SK-N-SH (cell line): ENCODE measurements around the gene MLANA. TPM values are rescaled to one million over a fixed set of nuclear protein-coding genes. Genes with fewer than 3 reads are reported as not detected.

Experiments used
- CTCF ChIA-PET: fragments of 300-600, 350-600 bp; formaldehyde crosslinking; extraction: SDS; loops from one replicate; lab custom pipeline; 2021; lab: Yijun Ruan, JAX
- POLR2A ChIA-PET: fragments of 350-600 bp; sonication (Branson Sonifier 250); formaldehyde crosslinking; extraction: SDS; loops from one replicate; lab custom pipeline; 2020; ENCODE audit warnings: antibody characterized with exemption, inconsistent platforms; lab: Yijun Ruan, JAX
- DNase-seq: peaks from one replicate; pipeline ENCODE4 v3.0.0; 2012
- H2AFZ ChIP-seq: fragments of 200-600 bp; sonication (generic); 2 replicates; pipeline ENCODE4 v1.8.1; 2016; ENCODE audit warnings: antibody characterized with exemption, mild to moderate bottlenecking, low read depth
- H3F3A ChIP-seq: fragments of 200-600 bp; sonication (generic); replicated peaks from 2 replicates; pipeline ENCODE3; 2016; ENCODE audit warnings: antibody characterized with exemption, mild to moderate bottlenecking; ENCODE audit not compliant: insufficient read depth
- H3K27ac ChIP-seq, 2 experiments: fragments of 200-500 bp in 1 of 2; fragments of 200-600 bp in 1 of 2; sonication (Bioruptor generic) in 1 of 2; sonication (generic), shearing (Covaris generic) in 1 of 2; 2 replicates each; pipeline versions ENCODE4 v1.5.1 to v1.6.1; 2014 to 2016; ENCODE audit warnings: low read depth in 2 of 2, inconsistent platforms in 1 of 2, low read length in 1 of 2, mild to moderate bottlenecking in 1 of 2, mixed read lengths in 1 of 2
- H3K27me3 ChIP-seq: fragments of 200-600 bp; sonication (generic), shearing (Covaris generic); 2 replicates; pipeline ENCODE4 v1.6.1; 2016; ENCODE audit warnings: mixed run types; ENCODE audit not compliant: insufficient read depth
- H3K36me3 ChIP-seq, 2 experiments: fragments of 200-500 bp in 1 of 2; fragments of 200-600 bp in 1 of 2; sonication (Bioruptor generic) in 1 of 2; sonication (generic) in 1 of 2; replicated peaks in 1 of 2; 2 replicates each; pipeline versions ENCODE3 to v1.5.1; 2014 to 2016; ENCODE audit warnings: low read length in 1 of 2, mild to moderate bottlenecking in 1 of 2; ENCODE audit not compliant: insufficient read depth in 2 of 2, control insufficient read depth in 1 of 2
- H3K4me1 ChIP-seq, 2 experiments: fragments of 200-500 bp in 1 of 2; fragments of 200-600 bp in 1 of 2; sonication (Bioruptor generic) in 1 of 2; sonication (generic), shearing (Covaris generic) in 1 of 2; 2 replicates each; pipeline versions ENCODE4 v1.5.1 to v1.6.1; 2014 to 2016; ENCODE audit warnings: low read depth in 1 of 2, low read length in 1 of 2, mixed run types in 1 of 2; ENCODE audit not compliant: insufficient read depth in 2 of 2, control insufficient read depth in 1 of 2
- H3K4me2 ChIP-seq: fragments of 200-600 bp; sonication (generic), shearing (Covaris generic); 2 replicates; pipeline ENCODE4 v1.6.1; 2017; ENCODE audit warnings: mixed run types
- H3K4me3 ChIP-seq, 2 experiments: fragments of 200-500 bp in 1 of 2; fragments of 200-600 bp in 1 of 2; sonication (Bioruptor generic) in 1 of 2; sonication (generic), shearing (Covaris generic) in 1 of 2; 2 replicates each; pipeline versions ENCODE4 v1.5.1 to v1.8.1; 2014 to 2016; ENCODE audit warnings: low read depth in 2 of 2, inconsistent platforms in 1 of 2, low read length in 1 of 2, mild to moderate bottlenecking in 1 of 2, mixed read lengths in 1 of 2, moderate library complexity in 1 of 2
- H3K79me2 ChIP-seq: fragments of 200-600 bp; sonication (generic); 2 replicates; pipeline ENCODE4 v1.8.1; 2017; ENCODE audit warnings: mild to moderate bottlenecking; ENCODE audit not compliant: insufficient read depth
- H3K9ac ChIP-seq: fragments of 200-600 bp; sonication (generic); 2 replicates; pipeline ENCODE4 v1.6.1; 2017; ENCODE audit warnings: mixed run types
- H3K9me2 ChIP-seq: fragments of 200-600 bp; sonication (generic); 2 replicates; pipeline ENCODE4 v1.6.1; 2017; ENCODE audit warnings: mixed run types
- H3K9me3 ChIP-seq: fragments of 200-600 bp; sonication (generic); 2 replicates; pipeline ENCODE4 v1.6.1; 2017; ENCODE audit warnings: mixed run types, mild to moderate bottlenecking, moderate library complexity
- H4K20me1 ChIP-seq: fragments of 200-600 bp; sonication (generic); 2 replicates; pipeline ENCODE4 v1.6.1; 2017; ENCODE audit warnings: mild to moderate bottlenecking, mixed run types; ENCODE audit not compliant: insufficient read depth
- CHD2 ChIP-seq: fragments of 150-350 bp; IDR thresholded peaks from 2 replicates; pipeline ENCODE4 v1.6.1; 2018; ENCODE audit warnings: low read length; ENCODE audit not compliant: partially characterized antibody
- ELF1 ChIP-seq: IDR thresholded peaks from 2 replicates; pipeline ENCODE4 v1.4.0; 2012
- FOSL2 ChIP-seq: IDR thresholded peaks from 2 replicates; pipeline ENCODE4 v1.4.0; 2012; ENCODE audit warnings: low read depth, mild to moderate bottlenecking, moderate library complexity, borderline replicate concordance
- FOXJ3 ChIP-seq: sonication (generic); formaldehyde crosslinking; IDR thresholded peaks from 2 replicates; pipeline ENCODE4 v1.5.1; 2020; ENCODE audit warnings: mild to moderate bottlenecking, missing genetic modification reagents
- FOXM1 ChIP-seq: IDR thresholded peaks from 2 replicates; pipeline ENCODE4 v1.4.0; 2012; ENCODE audit warnings: low read depth, mild to moderate bottlenecking
- GATA2 ChIP-seq: sonication (generic); formaldehyde crosslinking; IDR thresholded peaks from 2 replicates; pipeline ENCODE4 v1.5.0; 2020; ENCODE audit warnings: mild to moderate bottlenecking, missing genetic modification reagents
- IRF3 ChIP-seq: fragments of 150-350 bp; IDR thresholded peaks from 2 replicates; pipeline ENCODE4 v1.6.1; 2016; ENCODE audit warnings: mild to moderate bottlenecking, low read depth, low read length
- MAX ChIP-seq: IDR thresholded peaks from 2 replicates; pipeline ENCODE4 v1.4.0; 2012; ENCODE audit warnings: low read depth
- MEF2A ChIP-seq: IDR thresholded peaks from 2 replicates; pipeline ENCODE4 v1.4.0; 2012; ENCODE audit warnings: low read depth, borderline replicate concordance
- MXI1 ChIP-seq: IDR thresholded peaks from 2 replicates; pipeline ENCODE4 v1.6.1; 2012; ENCODE audit warnings: mild to moderate bottlenecking, low read depth, low read length, improper control_type of control experiment
- NFIC ChIP-seq: IDR thresholded peaks from 2 replicates; pipeline ENCODE4 v1.4.0; 2012; ENCODE audit warnings: borderline replicate concordance
- NRF1 ChIP-seq: IDR thresholded peaks from 2 replicates; pipeline ENCODE4 v1.6.1; 2012; ENCODE audit warnings: low read depth, mild to moderate bottlenecking, low read length
- PBX3 ChIP-seq: IDR thresholded peaks from 2 replicates; pipeline ENCODE4; 2012
- RAD21 ChIP-seq: IDR thresholded peaks from 2 replicates; pipeline ENCODE4 v1.6.1; 2012; ENCODE audit warnings: mild to moderate bottlenecking, low read length
- RFX5 ChIP-seq: IDR thresholded peaks from 2 replicates; pipeline ENCODE4 v1.6.1; 2012; ENCODE audit warnings: mild to moderate bottlenecking, improper control_type of control experiment, low read length
- TCF12 ChIP-seq: IDR thresholded peaks from 2 replicates; pipeline ENCODE4 v1.4.0; 2012
- TEAD4 ChIP-seq: IDR thresholded peaks from 2 replicates; pipeline ENCODE4 v1.4.0; 2012; ENCODE audit warnings: mild to moderate bottlenecking, borderline replicate concordance; ENCODE audit not compliant: insufficient read depth
- USF1 ChIP-seq: IDR thresholded peaks from 2 replicates; pipeline ENCODE4 v1.4.0; 2012; ENCODE audit warnings: low read depth, borderline replicate concordance
- YY1 ChIP-seq: IDR thresholded peaks from 2 replicates; pipeline ENCODE4 v1.4.0; 2012; ENCODE audit warnings: low read depth, mild to moderate bottlenecking
- WGBS: methylation state at CpG from one replicate; pipeline ENCODE4 v1.1.6; 2017; ENCODE audit warnings: low lambda C conversion rate; 5-methylcytosine and 5-hydroxymethylcytosine counted together
- polyA plus RNA-seq, 3 experiments: library from polyadenylated mRNA; depleted of rRNA; stranded (reverse); fragments of >200 nt; gene quantifications; 2 replicates each; pipeline ENCODE4 v1.2.3, GENCODE V29; 2012

Gene MLANA
- polyA plus RNA-seq, 1 of the 3 experiments (the other 2 are of a cell fraction): not detected

- H3K27me3 ChIP-seq: no peaks in the 10 kb centered on the region
- WGBS: 89% methylated on average over 2 of the region's 2 CpGs
- H3K9me2 ChIP-seq: no peaks in the 10 kb centered on the region
- H3K27ac ChIP-seq: no peak overlapping the region
- H3K4me2 ChIP-seq: no peak overlapping the region
- H3K9ac ChIP-seq: no peak overlapping the region
- ChIA-PET POLR2A (no interaction called here), CTCF (no interaction called here)
- TF ChIP-seq RAD21 (no peak), NFIC (no peak), TCF12 (no peak), MXI1 (no peak), NRF1 (no peak), MAX (no peak), FOSL2 (no peak), ELF1 (no peak), FOXJ3 (CRISPR knock-in tag) (no peak), YY1 (no peak), USF1 (no peak), PBX3 (no peak), IRF3 (no peak), MEF2A (no peak), RFX5 (no peak)
- H3K4me1 ChIP-seq: no peaks in the 10 kb centered on the region; a peak in 1 of 4 replicates
- H2AFZ ChIP-seq: no peak overlapping the region
- no peaks in the 10 kb centered on the region for H3K9me3 ChIP-seq
- H3K4me3 ChIP-seq: no peak overlapping the region
- H3K79me2 ChIP-seq: no peaks in the 10 kb centered on the region
- no peaks in the 10 kb centered on the region for H3F3A ChIP-seq
- DNase-seq: no peak
- H4K20me1 ChIP-seq: no peaks in the 10 kb centered on the region
- peaks cover 2 to 14% of the 10 kb centered on the region in 2 experiments for H3K36me3 ChIP-seq
Observed at GRCh38 chr9:5941214-5941613, 50.5 kb downstream of the MLANA start.

GRCh38 chr9:5945112-5945511 is 54.4 kb downstream of the MLANA start:
- Histone ChIP-seq H3F3A (no peaks in the 10 kb centered on the region), H2AFZ (no peak overlapping the region), H3K9me2 (no peaks in the 10 kb centered on the region), H3K27me3 (no peaks in the 10 kb centered on the region), H3K4me1 (peaks cover 11 to 14% of the 10 kb centered on the region in 2 experiments; a peak in 3 of 4 replicates), H3K36me3 (peaks cover 2 to 10% of the 10 kb centered on the region in 2 experiments), H3K27ac (no peak overlapping the region), H3K4me3 (no peak overlapping the region), H3K79me2 (no peaks in the 10 kb centered on the region), H4K20me1 (peaks cover 4% of the 10 kb centered on the region; the same call in 1 of the 2 replicates), H3K9me3 (no peaks in the 10 kb centered on the region), H3K9ac (no peak overlapping the region), H3K4me2 (no peak overlapping the region)
- 95% methylated on average over 1 of the region's 1 CpG for WGBS
- POLR2A ChIA-PET: no interaction called here
- CTCF ChIA-PET: interaction anchor here (1.7 kb wide), 1 partner anchor 59 kb away, joined by 7 read pairs; no protein-coding TSS in a partner anchor
- no peak for DNase-seq
- TF ChIP-seq MXI1: no peak
- TF ChIP-seq FOXM1: no peak
- TF ChIP-seq TEAD4: no peak
- no peak for TF ChIP-seq CHD2
- TF ChIP-seq GATA2 (CRISPR knock-in tag): no peak
- TF ChIP-seq TCF12: no peak
